CD4-positive, alpha-beta T cell treated with Interferon gamma for 1 hour (primary cell): ENCODE measurements around the gene VAPB.
"Not testable (repeated sequence)": the region's sequence is repeated elsewhere in the genome, so short reads cannot be mapped to it uniquely, and the experiment has no call there.

Experiments used
- DNase-seq: peaks from one replicate; pipeline ENCODE4 v3.0.0-alpha.2; 2020

The VAPB gene, protein sequence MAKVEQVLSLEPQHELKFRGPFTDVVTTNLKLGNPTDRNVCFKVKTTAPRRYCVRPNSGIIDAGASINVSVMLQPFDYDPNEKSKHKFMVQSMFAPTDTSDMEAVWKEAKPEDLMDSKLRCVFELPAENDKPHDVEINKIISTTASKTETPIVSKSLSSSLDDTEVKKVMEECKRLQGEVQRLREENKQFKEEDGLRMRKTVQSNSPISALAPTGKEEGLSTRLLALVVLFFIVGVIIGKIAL

GRCh38 chr20:58388882-58389323, at the start of gene VAPB:
Gene VAPB (plus strand): TSS chr20:58389229. CDS start chr20:58389460, 231 bp downstream.
- peak; percentile 95 for DNase-seq

GRCh38 chr20:58339741-58340140, 49.3 kb upstream of the VAPB start:
- DNase-seq: no peak

DNA sequence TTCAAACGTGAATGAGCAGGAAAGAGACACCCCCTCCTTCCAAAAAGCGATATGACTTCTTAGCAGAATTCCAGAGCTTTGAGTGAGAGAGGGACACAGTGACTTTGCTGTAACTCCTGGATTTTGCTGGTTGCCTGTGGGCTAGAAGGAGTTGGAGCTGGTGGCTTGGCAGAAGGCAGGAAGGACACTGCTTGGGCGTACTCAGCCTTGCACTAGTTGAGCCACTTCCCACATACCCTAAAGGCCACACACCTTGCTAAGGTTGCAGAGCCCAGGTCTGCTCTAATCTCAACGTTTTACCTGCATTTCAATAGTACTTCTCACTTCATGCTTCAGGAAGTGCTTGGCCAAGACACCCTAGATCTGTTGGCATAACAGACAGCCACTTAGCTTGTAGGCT, 48.9 kb upstream of the VAPB start:
- no peak for DNase-seq

DNA sequence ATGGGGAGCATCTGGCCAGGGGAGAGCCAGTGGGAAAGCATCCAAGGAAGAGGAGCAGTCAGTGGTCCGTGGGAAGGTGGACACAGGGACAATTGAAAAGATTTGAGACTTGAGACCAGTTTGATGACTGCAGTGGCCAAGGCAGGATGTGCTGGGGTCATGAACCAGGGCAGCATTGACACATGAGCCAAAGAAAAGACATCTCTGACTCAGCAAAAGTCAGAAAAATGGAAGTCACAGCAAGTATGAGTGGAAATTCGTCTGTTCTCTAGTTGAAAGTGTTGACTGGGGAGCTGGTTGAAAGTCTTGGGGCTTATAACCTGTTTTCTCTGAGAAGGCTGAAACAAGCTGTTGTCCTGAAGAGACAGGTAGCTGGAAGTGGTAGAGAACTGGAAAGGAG, 48.2 kb upstream of the VAPB start:
- no peak for DNase-seq

GRCh38 chr20:58342104-58342945, 46.7 kb upstream of the VAPB start:
- no peak for DNase-seq

- DNase-seq: no peak
Measured at GRCh38 chr20:58344741-58345140, 44.3 kb upstream of the VAPB start.

DNA sequence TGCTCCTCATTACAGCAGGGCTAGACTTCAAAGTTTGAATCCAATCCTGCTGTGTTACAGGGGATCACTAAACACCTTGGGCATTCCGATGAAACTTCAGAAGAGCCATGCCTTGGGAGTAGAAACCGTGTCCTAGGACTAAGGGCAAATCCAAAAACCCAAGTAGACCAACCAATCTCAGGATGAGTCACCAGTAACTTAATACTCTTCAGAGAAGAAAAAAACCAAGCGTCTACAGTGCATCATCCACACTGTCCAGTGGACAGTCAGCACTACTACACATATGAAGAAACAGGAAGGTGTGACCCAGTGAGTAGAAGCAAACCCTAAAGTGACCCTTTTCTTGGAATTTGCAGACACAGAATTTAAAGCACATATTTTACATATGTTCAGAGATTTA, 39.5 kb upstream of the VAPB start:
- no peak for DNase-seq

- DNase-seq: no peak
Measured at GRCh38 chr20:58352468-58352867, 36.6 kb upstream of the VAPB start.

DNA sequence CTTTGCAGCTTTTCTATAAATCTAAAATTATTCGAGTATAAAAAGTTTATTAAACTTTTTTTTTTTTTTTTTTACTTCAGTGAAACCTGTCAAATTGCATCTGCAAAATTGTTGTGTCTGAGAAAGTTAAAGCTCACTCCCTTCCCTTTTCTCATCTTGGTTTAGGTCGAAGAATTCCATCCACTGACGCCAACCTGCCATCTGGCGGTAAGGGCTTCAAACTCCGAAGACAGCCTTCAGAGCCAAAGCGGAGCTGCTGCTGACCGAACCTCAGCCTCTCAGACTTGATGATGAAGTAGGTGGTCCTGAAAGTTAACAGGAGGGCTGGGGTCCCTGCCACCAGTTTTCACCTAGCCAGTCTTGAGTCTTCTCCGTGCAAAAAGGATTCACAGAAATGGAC, 29.6 kb upstream of the VAPB start:
- no peak for DNase-seq

GRCh38 chr20:58360936-58361335, 28.1 kb upstream of the VAPB start:
- no peak for DNase-seq

- DNase-seq: no peak
Measured at GRCh38 chr20:58361481-58362205, 27.4 kb upstream of the VAPB start.

- DNase-seq: no peak
Measured at GRCh38 chr20:58362206-58362516, 26.9 kb upstream of the VAPB start.

DNA sequence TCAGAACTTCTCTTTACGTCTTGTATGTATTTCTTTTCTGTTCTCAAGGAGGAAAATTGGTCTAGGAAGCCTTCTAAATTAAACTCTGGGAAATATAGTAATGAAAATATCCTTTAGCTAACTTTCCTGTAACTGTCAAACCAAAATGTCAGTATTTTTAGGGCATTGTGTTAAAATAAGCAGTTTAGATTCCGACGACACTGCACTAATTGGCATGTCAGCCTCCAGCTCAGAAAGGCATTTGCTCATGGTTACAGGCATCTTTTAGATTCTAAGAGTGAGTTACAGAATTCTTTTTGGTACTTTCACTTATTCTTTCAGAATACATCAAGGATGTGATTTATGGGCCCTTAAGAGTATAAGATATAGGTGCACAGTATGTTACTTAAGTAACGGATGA, 26.1 kb upstream of the VAPB start:
- DNase-seq: no peak

DNA sequence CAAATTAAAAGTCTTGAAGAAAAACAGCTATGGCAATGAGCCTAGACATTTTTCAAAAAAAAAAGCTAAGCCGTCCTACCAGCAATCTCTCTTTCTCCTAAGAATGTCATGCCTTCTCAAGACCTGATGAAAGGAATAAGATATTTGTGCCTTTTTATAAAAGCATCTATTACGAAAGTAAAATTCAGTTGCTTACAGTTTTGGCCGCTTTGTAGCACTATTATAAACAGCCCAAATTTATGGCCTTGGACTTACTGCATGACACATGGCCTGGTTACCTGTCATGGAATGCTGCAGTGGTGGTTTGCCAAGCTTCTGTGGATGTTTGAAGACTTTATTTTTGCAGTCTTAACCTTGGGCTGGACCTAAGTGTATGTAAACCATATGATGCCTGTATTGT, 22.2 kb upstream of the VAPB start:
- no peak for DNase-seq

- no peak for DNase-seq
Measured at GRCh38 chr20:58372806-58373205, 16.2 kb upstream of the VAPB start.

GRCh38 chr20:58373296-58373695, 15.7 kb upstream of the VAPB start:
- not testable (repeated sequence) for DNase-seq

- no peak for DNase-seq
Measured at GRCh38 chr20:58374027-58374850, 14.8 kb upstream of the VAPB start.

GRCh38 chr20:58374906-58375758, 13.9 kb upstream of the VAPB start:
- no peak for DNase-seq

- DNase-seq: no peak
Measured at GRCh38 chr20:58375759-58376352, 13.2 kb upstream of the VAPB start.

- DNase-seq: no peak
Measured at GRCh38 chr20:58377017-58377416, 12.0 kb upstream of the VAPB start.

- no peak for DNase-seq
Measured at GRCh38 chr20:58377766-58378401, 11.1 kb upstream of the VAPB start.
